GM12891 (cell line): Measurements from ENCODE around the gene CMKLR1.

Experiments
- POLR2A ChIP-seq: IDR thresholded peaks from 2 replicates; pipeline ENCODE4 v1.6.1; 2011; ENCODE audit warnings: low read depth, low read length, control low read depth
- POLR2AphosphoS5 ChIP-seq: IDR thresholded peaks from 2 replicates; pipeline ENCODE4 v1.6.1; 2011; ENCODE audit warnings: low read depth, low read length, control low read depth
- POU2F2 ChIP-seq: IDR thresholded peaks from 2 replicates; pipeline ENCODE4 v1.6.1; 2011; ENCODE audit warnings: low read depth, mild to moderate bottlenecking, control low read depth, low read length, moderate library complexity
- TAF1 ChIP-seq: IDR thresholded peaks from 2 replicates; pipeline ENCODE4 v1.6.1; 2011; ENCODE audit warnings: low read depth, low read length, control low read depth

- no peak for TF ChIP-seq POLR2A
- no peak for TF ChIP-seq POU2F2
- TF ChIP-seq TAF1: no peak
- no peak for TF ChIP-seq POLR2AphosphoS5
Observed at GRCh38 chr12:108371801-108372344, 32.8 kb upstream of the CMKLR1 start.
